IPS-18a (cell line): Measurements from ENCODE around the gene EPSTI1.

Source experiments
- H3K27ac ChIP-seq: one replicate; pipeline ENCODE4 v1.5.1; 2013; ENCODE audit warnings: low read length
- H3K27me3 ChIP-seq: one replicate; pipeline ENCODE4 v1.6.1; 2013; ENCODE audit warnings: mild to moderate bottlenecking, low read length; ENCODE audit not compliant: control insufficient read depth, insufficient read depth
- H3K36me3 ChIP-seq: one replicate; pipeline ENCODE4 v1.6.1; 2013; ENCODE audit warnings: low read depth, low read length; ENCODE audit not compliant: control insufficient read depth
- H3K4me1 ChIP-seq: one replicate; pipeline ENCODE4 v1.6.1; 2013; ENCODE audit warnings: low read depth, low read length; ENCODE audit not compliant: control insufficient read depth
- H3K4me3 ChIP-seq: one replicate; pipeline ENCODE4 v1.5.1; 2013; ENCODE audit warnings: low read length
- H3K9ac ChIP-seq: one replicate; pipeline ENCODE4 v1.6.1; 2013; ENCODE audit warnings: mild to moderate bottlenecking, low read length, moderate library complexity
- H3K9me3 ChIP-seq: one replicate; pipeline ENCODE4 v1.6.1; 2013; ENCODE audit warnings: low read depth, low read length; ENCODE audit not compliant: control insufficient read depth

The EPSTI1 gene

DNA sequence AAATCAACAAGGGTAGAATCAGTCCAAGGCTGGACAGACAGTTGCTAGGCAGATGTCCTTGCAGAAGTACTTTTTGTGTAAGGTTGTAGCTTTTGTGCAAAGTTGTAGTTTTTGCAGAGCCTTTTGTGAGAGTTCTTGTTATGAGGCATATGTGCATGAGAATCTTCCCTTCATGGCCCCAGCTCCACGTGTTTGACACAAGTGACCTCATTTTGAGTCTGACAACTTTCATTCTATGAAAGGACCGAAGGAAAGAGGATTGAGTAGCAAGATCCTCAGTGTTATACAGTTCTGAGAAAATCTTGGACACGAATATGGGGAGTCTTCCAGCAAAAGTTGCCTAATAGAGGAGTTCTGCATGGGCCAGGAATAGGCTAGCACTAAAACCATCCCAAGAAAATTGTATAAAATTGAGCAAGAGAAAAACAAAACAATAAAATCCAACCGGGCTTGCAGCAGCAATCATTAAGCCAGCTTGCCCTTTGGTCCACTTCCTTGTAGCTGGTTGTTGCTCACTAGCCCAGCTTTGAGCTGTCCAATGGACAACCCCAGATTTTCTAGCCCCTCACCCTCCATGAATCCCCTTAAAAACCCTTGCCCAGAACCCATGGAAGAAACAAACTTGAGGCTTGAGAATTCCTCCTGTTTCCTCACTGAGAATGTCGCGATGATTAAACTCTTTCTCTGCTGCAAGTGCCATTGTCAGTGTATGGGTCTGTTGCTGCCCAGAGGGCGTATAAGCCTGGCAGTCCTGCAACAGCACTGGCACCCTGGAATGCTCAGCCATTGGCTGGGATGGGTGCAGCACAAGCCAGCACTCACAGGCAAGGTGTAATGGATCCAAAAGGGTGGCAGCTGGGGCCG, 6.5 kb downstream of the EPSTI1 start:
- Histone ChIP-seq H3K27me3 (peaks cover 1% of the 10 kb centered on the region), H3K36me3 (no peaks in the 10 kb centered on the region), H3K9ac (no peak overlapping the region), H3K9me3 (no peaks in the 10 kb centered on the region), H3K4me1 (peaks cover 12% of the 10 kb centered on the region), H3K4me3 (no peak overlapping the region), H3K27ac (no peak overlapping the region)

DNA sequence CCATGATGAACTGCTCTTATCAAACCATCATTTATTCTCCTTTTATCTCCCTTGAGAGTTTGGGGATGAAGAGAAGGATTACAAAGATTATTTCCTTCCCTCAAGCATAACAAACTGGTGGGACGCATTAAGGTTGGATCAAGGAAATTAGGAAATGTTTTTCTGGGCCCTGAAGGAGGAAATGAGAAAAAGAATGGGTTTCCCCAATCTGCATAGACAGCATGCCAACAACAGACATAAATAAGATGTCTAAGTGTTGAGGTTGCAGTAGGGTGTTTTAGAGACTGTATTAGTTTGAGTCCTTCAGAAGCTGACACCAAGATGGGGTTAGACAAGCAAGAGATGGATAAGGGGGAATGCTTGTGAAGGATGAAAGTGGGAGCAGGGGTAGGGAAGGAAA, 7.3 kb downstream of the EPSTI1 start:
- Histone ChIP-seq H3K36me3 (no peaks in the 10 kb centered on the region), H3K27me3 (no peaks in the 10 kb centered on the region), H3K9ac (no peak overlapping the region), H3K9me3 (no peaks in the 10 kb centered on the region), H3K4me3 (no peak overlapping the region), H3K27ac (no peak overlapping the region), H3K4me1 (peaks cover 12% of the 10 kb centered on the region)

DNA sequence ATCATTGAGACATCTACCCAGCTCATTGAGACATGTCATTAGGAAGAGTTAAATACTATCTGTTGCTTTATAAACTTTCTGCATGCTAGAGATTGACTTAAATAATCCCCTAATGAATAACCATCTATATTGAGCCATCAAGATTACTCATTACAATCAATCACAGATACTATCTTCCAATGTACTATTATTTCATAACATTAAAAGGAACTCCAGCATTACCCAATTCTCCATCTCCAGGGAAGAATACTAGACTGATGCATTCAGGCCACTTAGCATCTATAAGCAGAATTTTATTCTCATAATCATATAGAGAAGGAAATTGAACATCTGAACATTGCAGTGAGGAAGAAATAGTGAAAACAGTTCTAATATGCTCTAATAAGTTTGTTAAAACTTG, 8.0 kb downstream of the EPSTI1 start:
- H3K4me1 ChIP-seq, result peaks cover 12% of the 10 kb centered on the region
- no peak overlapping the region for H3K27ac ChIP-seq
- H3K9ac ChIP-seq, result no peak overlapping the region
- H3K4me3 ChIP-seq, result no peak overlapping the region
- no peaks in the 10 kb centered on the region for H3K27me3 ChIP-seq
- no peaks in the 10 kb centered on the region for H3K9me3 ChIP-seq
- no peaks in the 10 kb centered on the region for H3K36me3 ChIP-seq

DNA sequence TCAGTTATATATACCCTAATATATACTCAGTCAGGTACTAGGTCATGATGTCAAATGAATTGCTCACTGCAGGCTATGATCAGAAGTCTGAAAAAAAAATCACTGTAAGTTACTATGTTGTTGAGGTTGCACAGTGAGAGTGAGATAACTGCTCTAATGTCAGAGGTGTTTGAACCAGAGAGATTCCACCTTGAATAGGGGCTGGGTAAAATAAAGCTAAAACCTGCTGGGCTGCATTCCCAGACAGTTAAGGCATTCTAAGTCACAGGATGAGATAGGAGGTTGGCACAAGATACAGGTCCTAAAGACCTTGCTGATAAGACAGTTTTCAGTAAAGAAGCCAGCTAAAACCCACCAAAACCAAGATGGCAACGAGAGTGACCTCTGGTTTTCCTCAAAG, 10.2 kb downstream of the EPSTI1 start:
- Histone ChIP-seq H3K27ac (no peak overlapping the region), H3K9ac (no peak overlapping the region), H3K36me3 (no peaks in the 10 kb centered on the region), H3K4me1 (peaks cover 12% of the 10 kb centered on the region), H3K4me3 (no peak overlapping the region), H3K27me3 (no peaks in the 10 kb centered on the region), H3K9me3 (no peaks in the 10 kb centered on the region)

DNA sequence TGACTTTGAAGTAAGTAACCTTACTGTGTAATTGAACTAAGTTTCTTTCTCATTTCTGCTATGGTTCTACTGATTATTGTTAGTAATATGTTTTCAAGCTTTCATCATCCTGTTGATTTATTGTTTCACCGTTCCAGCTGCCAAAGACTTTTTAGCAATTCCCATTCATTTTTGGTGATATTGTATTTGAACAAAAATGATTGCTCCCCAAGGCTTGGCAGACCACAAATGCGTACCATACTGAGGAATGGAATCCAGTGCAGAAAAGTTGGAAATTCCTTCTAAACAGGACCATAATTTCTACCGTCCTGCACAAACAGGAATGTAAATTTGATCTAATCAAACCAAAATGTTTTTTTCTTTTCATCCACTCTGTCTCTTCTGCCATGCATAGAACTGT, 10.7 kb downstream of the EPSTI1 start:
- Histone ChIP-seq H3K36me3 (no peaks in the 10 kb centered on the region), H3K9me3 (no peaks in the 10 kb centered on the region), H3K9ac (no peak overlapping the region), H3K4me3 (no peak overlapping the region), H3K27ac (no peak overlapping the region), H3K4me1 (peaks cover 12% of the 10 kb centered on the region), H3K27me3 (no peaks in the 10 kb centered on the region)

DNA sequence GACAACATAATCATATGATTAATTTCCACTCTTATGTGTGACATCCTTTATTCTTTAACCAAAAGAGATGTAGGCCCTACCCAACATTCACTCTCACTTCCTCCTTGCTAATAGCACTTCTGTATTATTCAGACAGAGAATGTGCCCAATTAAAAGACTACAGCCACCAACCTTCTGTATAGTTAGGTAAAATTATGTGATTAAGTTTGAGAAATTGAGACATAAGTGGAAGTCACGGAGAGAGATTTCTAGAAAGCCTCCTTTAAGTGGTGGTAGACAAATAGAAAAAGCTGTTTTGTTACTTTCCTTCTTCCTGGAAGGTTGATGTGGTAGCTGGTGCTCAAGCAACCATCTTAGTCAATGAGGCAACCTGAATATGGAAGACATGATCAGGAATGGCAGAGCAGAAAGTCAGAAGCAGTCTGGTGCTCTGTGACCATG, 14.8 kb downstream of the EPSTI1 start:
- Histone ChIP-seq H3K9me3 (no peaks in the 10 kb centered on the region), H3K36me3 (no peaks in the 10 kb centered on the region), H3K4me1 (peaks cover 6% of the 10 kb centered on the region), H3K27me3 (no peaks in the 10 kb centered on the region), H3K27ac (no peak overlapping the region), H3K4me3 (no peak overlapping the region), H3K9ac (no peak overlapping the region)

DNA sequence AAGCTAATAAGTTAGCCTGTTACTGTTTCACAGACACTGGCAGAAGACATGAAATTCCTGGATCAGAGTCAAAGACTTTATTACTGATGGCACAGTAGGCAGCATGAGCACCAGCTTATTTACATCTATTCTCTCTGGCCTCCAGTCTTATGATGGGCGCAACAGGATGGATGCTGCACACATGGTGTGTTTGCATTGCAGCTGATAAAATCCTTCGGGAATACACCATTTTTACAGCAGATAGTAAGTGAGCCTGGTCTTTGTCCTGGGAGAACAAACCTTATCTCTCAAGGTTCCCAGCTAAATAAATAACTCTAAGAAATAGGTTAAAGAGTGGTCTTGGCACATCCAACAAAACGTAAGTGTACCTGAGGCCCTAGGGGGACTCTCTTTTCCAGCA, 16.0 kb downstream of the EPSTI1 start:
- no peak overlapping the region for H3K9ac ChIP-seq
- no peak overlapping the region for H3K27ac ChIP-seq
- no peaks in the 10 kb centered on the region for H3K27me3 ChIP-seq
- H3K4me3 ChIP-seq, result no peak overlapping the region
- peaks cover 3% of the 10 kb centered on the region for H3K4me1 ChIP-seq
- H3K36me3 ChIP-seq, result no peaks in the 10 kb centered on the region
- no peaks in the 10 kb centered on the region for H3K9me3 ChIP-seq

DNA sequence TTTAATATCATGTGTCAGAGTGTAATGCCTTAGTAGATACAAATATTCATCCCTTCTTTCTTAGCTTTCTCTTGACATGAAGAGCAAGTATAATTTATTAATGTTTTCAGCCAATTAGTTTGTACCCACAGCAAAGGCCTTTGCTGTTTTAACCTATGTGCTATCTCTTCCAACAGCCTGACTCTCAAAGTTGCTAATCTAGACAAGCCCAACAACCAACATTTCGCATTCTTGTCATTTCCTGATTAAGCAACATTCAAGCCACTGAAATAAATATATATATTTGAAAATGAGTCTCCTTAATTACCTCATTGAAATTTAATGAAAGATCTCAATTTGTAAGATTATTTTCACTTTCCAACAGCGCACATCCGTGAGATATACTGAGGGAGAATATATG, 18.5 kb downstream of the EPSTI1 start:
- H3K36me3 ChIP-seq, result no peaks in the 10 kb centered on the region
- H3K4me1 ChIP-seq, result peaks cover 12% of the 10 kb centered on the region
- H3K4me3 ChIP-seq, result no peak overlapping the region
- H3K9me3 ChIP-seq, result no peaks in the 10 kb centered on the region
- H3K9ac ChIP-seq, result no peak overlapping the region
- H3K27me3 ChIP-seq, result no peaks in the 10 kb centered on the region
- H3K27ac ChIP-seq, result no peak overlapping the region

DNA sequence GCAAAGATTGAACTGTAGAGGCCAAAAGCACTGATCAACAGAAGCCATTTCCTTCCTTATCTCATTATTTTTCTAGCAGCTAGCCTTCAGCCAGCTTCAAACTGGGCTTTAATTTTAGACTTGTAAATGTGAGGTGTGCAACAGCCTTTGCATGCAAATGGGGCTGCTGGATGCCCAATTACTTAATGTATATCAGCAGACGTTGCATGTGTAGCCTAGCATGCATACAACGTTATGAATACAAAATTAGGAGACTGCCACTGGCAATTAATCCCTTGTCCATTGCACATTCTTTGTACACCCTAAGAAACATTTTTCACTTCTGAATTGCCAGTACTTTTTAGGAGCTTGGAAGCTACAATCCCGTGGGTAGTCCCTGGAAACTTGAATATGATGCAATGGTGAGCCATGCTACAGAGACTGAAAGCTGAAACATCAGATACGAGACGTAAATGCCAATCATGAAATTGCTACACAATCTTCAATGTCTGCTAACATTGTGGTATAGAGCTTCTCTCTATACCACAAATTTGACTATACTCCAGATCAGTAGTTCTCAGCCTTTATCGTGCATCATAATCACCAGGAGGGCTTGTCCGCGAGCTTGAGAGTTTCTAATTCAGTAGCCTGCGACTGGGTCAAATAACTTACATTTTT, 20.2 kb downstream of the EPSTI1 start:
- H3K27me3 ChIP-seq, result no peaks in the 10 kb centered on the region
- no peaks in the 10 kb centered on the region for H3K9me3 ChIP-seq
- H3K4me3 ChIP-seq, result no peak overlapping the region
- H3K4me1 ChIP-seq, result peaks cover 13% of the 10 kb centered on the region
- no peaks in the 10 kb centered on the region for H3K36me3 ChIP-seq
- H3K9ac ChIP-seq, result no peak overlapping the region
- no peak overlapping the region for H3K27ac ChIP-seq

DNA sequence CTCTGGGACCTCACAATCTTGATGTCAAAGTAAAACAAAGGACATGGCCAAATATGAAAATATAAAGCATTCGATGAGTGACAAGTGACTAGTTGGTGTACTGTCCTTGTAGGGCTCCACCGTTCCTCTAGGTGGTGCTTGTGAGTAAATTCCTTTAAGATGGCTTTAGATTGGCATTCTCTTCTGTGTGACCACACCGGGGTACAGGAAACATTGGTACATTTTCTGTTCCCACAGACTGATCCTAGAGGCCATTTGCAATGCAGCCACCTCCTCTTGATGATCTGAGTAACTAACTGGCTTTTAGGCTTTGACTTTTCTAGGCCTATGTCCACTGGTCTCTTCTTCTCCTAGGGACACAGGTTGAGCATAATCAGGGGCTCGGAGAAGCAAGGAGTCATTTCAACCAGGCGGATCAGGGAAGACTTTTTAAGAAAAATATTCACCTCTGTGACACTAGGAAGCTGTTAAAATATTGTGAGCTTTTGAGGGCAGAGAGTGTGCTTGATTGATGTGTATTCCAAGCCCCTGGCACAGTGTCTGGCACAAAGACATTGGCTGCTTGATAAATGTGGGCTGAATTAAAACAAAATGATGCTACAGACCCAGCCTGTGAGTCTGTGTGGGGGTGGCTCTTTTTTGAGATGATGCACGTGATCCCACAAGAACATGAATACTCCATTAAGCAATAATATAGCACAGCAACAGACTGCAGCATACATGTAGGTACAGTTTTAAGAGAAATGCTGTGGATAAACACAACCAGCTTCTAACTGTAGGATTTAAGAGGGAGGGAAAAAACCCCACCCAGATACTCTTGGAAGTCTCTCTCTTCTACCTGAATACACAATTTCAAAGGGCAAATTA, 21.0 kb downstream of the EPSTI1 start:
- Histone ChIP-seq H3K27me3 (no peaks in the 10 kb centered on the region), H3K27ac (no peak overlapping the region), H3K36me3 (no peaks in the 10 kb centered on the region), H3K9ac (no peak overlapping the region), H3K4me3 (no peak overlapping the region), H3K4me1 (peaks cover 13% of the 10 kb centered on the region), H3K9me3 (no peaks in the 10 kb centered on the region)

DNA sequence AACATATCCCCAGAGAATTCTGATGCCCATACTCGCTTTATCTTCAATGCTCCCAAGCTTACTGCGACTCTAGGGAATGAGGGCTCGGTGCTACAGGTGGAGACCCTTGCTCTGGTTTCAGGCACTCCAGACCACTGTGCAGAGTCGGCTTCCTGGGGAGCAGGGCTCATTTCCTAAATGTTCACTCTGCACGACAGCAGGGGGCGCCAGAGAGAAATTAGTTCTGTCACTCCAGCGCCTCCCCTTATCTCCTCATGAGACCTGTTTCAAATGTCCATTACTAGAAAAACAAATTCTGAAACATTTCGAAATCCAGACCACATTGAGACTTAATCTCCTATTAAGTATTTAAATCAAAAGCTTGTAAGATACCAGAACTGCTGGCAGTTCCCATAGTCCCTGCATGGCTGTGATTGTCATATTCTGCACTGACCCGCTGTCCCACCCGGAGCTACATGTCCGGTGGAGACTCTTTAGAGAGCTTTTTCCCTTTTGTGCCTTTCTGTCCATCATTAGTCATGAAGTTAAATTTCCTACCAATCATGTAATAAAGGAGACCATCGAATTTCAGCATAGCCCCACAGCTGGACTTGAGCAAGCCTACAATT, 22.4 kb downstream of the EPSTI1 start:
- Histone ChIP-seq H3K27me3 (no peaks in the 10 kb centered on the region), H3K27ac (no peak overlapping the region), H3K9me3 (no peaks in the 10 kb centered on the region), H3K4me3 (no peak overlapping the region), H3K9ac (no peak overlapping the region), H3K36me3 (no peaks in the 10 kb centered on the region), H3K4me1 (peaks cover 13% of the 10 kb centered on the region)
